GM08714 (cell line): ENCODE data around the gene PDE1C.
"Not testable (repeated sequence)": the region's sequence is repeated elsewhere in the genome, so short reads cannot be mapped to it uniquely, and the experiment has no call there.

Experiments used
- H3K4me3 ChIP-seq: fragments of 200-500 bp; sonication (Bioruptor generic); 2 replicates; pipeline ENCODE4 v1.5.1; 2014; ENCODE audit warnings: mild to moderate bottlenecking, low read length, inconsistent platforms
- ZNF274 ChIP-seq: IDR thresholded peaks from 2 replicates; pipeline ENCODE4 v1.6.1; 2012; ENCODE audit warnings: mild to moderate bottlenecking, low read depth, low read length

PDE1C gene

DNA sequence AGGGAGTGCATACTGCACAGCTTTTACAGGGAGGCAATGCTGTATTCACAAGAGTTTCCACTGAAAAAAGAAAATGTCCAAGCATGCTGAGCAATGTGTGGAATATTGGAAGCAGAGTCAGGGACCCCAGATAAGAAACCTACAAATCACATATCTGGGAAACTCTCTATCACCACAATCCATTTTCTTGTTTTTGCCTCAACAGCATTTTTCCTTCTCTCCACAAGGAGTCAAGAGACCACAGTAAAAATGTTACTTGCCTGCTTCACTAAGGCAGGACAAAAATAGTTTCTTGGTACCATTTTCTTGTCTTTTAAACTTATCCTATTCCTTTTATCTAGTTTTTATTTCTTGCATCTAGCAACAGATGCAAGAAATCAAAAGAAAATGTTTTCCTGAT lies 19.5 kb upstream of the PDE1C start:
- no peak overlapping the region for H3K4me3 ChIP-seq
- TF ChIP-seq ZNF274: no peak

DNA sequence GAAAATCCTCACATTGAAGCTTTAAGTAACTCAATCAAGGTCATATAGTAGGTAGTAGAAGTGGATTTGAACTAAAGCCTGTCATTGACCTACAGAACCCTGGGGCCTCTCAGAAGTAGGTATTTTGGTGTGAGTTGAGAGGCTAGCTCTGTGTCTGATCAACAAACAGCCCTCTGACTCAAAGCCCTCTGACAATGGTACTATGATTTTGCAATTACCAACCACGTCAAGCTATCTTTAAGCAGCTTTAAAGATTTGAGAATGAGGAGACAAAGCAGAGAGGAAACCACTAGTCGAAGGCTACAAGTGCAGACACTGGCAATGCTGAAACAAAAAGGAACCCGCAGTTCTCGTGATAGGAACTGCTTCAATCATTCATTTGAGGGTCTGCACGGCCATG lies 19.0 kb upstream of the PDE1C start:
- no peak for TF ChIP-seq ZNF274
- no peak overlapping the region for H3K4me3 ChIP-seq

DNA sequence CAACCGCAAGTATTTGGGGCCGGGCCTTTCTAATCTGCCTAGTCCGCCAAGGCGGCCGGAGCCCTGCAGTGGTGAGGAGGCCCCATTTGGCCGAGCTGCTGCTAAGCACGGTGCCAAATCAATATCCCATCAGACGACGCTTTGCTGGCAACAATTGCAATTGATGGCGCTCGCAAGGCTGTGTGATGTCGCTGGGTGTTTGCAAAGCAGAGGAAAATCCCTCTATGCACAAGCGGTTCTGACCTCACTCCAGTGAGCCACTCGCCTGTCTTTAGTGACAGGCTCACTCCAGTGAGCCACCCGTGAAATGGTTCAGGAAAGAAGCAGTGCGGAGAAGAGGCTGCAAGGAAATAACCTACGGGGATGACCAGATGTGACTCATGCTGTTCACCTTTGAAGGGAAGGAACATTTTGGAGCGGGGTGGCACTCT lies 18.3 kb upstream of the PDE1C start:
- H3K4me3 ChIP-seq: no peak overlapping the region
- TF ChIP-seq ZNF274: no peak

DNA sequence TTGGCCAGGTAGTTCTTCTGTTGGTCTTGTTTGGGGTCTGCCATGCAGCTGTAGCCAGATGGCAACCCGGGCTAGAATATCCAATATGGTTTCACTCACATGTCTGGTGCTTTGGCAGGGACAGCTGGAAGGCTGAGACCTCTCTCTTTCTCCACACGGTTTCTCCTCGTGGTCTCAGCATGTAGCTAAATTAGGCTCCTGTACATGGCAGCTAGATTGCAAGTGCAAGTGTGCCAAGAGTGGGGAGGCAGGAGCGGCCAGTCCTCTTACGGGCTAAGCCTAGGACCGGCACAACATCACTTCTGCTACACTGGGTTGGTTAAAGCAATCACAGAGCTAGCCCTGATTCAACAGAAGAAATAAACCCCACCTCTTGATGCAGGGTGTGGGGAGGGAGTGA lies 9.3 kb upstream of the PDE1C start:
- TF ChIP-seq ZNF274: no peak
- H3K4me3 ChIP-seq: no peak overlapping the region

DNA sequence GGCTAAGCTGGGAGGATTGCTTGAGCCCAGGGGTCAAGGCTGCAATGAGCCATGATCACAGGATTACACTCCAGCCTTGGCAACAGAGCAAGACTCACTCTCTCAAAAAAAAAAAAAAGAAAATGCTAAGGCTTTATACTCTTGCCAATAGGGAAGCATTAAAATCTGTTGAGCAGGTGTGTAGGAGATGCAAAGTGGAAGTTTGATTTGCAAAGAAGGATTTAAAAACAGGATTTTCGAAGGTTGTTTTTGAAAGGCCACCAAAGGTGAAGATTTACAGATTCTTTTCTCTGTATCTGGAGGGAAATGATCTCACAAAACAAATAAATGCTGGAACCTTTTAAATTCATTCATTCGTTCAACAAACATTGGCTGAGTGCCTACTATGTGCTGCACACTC lies 8.6 kb upstream of the PDE1C start:
- H3K4me3 ChIP-seq: no peak overlapping the region
- TF ChIP-seq ZNF274: no peak

DNA sequence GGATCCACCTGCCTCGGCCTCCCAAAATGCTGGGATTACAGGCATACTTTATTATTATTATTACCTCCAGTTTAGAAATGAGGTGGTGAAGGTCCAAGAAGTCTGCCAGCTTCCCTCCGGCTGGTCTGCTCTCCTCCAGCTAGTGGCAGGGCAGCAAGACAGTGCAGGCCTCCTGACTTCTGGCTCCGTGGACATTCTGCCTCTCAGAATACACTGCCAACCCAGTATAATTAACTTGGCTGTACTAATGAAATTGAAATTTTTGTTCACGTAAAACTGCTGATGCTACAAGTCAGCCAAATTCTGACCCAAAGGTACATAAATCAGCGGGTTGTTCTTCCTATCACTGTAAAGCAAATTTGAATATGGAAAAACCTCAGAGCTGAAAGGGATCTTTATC lies 7.6 kb upstream of the PDE1C start:
- no peak for TF ChIP-seq ZNF274
- H3K4me3 ChIP-seq: no peak overlapping the region

DNA sequence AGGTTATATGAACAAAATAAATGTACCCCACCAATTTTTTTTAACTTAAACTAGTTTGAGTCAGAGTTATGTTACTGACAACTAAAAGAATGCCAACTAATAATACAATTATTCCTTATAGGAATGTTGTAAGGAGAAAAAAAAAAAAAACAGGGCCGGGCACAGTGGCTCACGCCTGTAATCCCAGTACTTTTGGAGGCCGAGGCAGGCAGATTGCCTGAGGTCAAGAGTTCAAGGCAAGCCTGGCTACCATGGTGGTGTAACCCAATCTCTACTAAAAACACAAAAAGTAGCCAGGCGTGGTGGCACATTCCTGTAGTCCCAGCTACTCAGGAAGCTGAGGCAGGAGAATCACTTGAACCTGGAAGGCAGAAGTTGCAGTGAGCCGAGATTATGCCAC lies 6.6 kb upstream of the PDE1C start:
- not testable (repeated sequence) for H3K4me3 ChIP-seq

DNA sequence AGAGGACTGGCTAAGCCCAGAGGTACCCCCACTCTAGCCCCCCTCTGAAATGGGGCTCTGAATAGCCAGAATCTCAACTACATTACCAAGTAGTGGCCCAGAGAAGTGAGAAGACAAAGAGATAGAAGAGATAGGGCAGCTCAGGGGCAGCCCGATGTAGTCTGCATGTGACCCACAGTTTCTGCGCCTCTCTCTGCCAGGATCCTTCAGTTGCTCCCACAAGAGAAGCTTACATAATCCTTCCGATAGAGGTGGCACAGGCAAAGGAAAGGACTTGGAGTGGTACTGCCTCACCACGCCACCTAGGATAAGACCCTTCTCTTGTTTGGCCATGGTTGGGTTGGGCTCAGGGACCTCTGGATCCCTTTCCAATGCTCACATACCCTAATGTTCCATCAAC lies 5.4 kb upstream of the PDE1C start:
- no peak for TF ChIP-seq ZNF274

DNA sequence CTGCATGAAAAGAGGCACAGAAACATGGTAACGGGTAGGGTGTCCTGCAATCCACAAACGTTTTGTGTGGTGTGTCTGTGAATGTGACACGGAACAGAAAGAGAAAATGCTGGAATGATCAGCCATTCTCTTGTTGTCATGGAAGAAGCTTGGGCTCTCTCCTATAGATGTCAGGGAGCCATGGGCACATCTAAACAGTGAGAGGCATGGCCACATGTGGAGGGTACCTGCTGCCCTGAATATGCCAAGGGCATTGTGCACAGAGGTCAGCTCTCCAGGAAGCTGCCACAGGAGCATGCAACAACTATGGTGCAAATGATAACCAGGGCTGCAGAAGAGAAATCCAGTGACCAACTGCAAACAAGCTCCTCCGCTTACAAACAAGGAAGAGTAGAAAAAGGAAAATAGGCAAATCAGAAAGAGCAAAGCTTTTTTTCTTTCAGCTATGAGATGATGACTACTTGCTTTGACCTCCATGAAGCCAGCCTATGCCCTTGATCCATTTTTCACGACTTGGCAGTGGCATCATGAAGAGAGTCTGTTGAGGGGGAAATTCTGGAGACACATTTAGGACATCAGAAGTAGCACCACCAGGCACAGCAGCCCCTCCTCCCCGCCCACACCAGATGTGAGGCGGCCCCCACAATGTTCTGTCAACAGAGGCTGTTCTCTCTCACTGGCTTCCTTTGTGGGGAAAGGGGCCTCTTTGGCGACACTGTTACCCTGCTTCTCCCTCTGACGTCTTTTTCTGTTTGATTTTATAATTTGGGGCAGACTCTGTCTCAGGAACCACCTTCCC lies 4.8 kb upstream of the PDE1C start:
- no peak overlapping the region for H3K4me3 ChIP-seq
- no peak for TF ChIP-seq ZNF274

More for the DNA sequence above, 5.4 kb upstream of the PDE1C start:
- H3K4me3 ChIP-seq: no peak overlapping the region

DNA sequence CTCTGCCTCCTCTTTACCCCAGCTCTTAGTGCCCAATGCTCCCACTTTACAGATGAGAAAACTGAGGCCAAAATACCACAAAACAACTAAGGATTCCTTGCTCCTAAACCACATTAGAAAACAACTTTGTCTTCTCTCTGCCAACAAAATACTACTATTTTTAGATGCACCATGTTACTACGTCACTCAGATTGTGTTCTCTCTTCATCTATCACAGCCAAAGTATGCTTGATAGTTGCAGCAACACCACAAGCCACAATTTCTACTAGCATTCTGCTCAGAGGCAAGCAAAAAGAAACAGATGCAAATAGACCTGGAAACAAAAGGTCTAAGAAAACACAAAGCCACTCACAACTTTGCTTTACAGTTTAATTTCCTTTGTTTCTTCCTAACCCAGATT lies 3.3 kb upstream of the PDE1C start:
- no peak for TF ChIP-seq ZNF274
- no peak overlapping the region for H3K4me3 ChIP-seq

DNA sequence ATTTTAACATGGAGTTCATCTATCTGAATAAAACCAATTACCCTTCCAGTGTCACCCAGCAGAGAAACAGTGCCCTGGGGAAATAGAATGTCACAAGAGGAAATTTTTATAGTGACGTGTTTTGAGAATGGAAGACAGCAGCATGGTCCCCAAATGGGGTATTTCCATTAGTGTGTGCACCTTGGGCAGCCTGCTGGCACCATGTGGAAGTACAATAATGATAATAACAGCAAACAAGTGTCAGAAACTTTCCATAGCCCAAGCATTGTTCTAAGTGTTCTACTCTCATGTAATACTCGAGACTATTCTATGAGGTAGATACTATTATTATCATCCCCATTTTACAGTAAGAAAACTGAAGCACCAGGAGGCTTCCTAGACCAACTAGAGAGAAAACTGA lies 2.2 kb upstream of the PDE1C start:
- no peak for TF ChIP-seq ZNF274
- H3K4me3 ChIP-seq: no peak overlapping the region

DNA sequence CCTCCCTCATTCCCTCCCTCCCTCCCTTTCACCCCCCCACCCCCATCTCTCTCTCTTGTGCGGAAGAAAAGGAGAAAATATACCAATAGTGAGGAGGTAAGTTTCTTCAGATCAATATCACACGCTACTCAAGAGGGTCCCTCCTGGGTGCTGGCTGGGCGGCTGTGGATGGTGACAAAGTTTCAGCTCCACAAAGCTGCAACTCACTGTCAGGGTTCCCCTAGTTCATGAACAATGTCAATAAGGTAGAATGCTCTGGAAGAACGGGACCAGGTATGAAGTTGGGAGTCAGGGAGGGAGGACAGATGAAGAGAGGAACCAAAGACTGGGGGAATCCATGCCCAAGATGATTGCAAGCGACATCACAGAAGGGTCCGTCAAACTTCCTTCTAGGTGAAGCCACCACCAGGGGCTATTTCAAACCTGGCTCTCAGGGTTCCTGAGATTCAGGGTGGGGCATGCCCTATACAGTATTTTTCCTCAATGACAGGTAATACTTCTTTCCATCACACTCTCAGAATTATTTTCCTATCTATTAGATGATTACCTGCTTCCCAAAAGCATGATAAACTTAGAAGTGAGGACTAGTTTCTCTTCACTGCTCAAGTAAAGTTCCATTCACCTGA lies 1.4 kb upstream of the PDE1C start:
- no peak overlapping the region for H3K4me3 ChIP-seq
- TF ChIP-seq ZNF274: no peak

DNA sequence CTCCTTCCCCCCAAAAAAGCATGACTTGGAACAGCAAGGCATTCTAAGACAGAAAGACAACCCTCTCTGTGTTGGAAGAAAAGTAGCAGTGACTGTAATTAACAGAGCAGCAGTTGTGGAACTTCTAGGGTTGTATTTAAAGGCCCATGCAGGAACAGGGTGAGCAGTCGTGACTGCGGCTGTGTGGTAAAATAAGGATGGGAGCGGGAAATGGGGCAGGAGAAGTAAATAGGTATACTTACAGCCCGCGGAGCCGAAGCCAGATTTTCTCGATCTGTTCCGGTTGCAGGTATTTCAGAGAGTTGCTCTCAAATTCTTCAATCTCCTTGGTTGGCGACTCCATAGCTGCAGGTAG lies 179 bp downstream of the PDE1C start:
- no peak overlapping the region for H3K4me3 ChIP-seq
- TF ChIP-seq ZNF274: no peak

DNA sequence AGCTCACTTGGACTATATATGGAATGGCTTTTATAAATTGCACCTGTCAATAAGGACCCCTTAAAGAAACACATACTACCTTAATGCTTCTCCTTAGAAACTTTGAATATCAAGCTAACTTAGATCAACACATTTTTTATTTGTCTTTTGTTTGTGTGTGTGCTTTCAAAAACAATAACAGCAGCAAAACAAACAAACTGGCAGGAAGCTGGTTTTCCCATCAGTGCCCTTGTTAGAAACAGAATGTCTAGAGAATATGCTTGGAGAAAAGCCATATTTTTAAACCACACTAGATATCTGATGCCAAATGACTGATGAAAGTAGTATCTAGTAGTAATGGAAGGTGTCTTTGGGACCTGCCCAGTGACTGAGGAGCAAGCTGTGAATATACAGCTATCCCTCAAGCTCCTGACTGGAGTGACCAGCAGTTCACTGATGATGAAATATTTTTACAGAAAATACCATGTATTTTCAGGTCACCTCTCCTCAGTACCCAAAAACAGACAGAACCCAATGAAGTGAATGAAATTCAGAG lies 1.0 kb downstream of the PDE1C start:
- no peak overlapping the region for H3K4me3 ChIP-seq
- no peak for TF ChIP-seq ZNF274

DNA sequence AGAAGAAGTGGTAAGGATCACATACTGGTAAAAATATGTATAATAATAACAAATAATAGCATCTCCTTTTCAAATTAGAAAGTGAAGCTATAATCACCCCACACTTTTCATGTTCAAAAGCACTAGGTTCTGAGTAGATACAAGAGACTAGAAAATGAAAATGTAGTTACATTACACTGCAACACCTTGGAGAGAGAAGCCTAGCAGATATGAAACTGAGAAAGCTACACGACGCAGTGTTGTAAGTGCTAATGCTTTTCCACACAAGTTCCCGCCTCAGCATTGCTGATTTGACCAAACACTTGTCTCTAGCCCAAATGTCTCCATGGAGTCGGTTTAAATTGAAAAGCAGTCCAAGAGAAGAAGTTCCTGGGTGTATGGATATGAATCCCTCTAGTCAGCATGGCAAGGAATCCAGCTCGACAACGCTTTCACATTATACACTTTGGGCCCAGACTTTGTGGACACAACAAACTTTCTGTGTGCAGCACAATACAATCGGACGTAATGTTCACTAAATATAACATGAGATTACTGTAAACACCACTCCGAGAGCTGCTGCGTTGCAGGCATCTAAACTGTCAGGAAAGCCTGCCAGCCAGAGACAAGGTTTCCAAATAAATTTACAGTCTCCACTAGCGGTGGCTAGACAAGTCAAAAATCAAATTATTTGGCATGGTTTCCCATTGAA lies 1.7 kb downstream of the PDE1C start:
- H3K4me3 ChIP-seq: no peak overlapping the region
- no peak for TF ChIP-seq ZNF274

DNA sequence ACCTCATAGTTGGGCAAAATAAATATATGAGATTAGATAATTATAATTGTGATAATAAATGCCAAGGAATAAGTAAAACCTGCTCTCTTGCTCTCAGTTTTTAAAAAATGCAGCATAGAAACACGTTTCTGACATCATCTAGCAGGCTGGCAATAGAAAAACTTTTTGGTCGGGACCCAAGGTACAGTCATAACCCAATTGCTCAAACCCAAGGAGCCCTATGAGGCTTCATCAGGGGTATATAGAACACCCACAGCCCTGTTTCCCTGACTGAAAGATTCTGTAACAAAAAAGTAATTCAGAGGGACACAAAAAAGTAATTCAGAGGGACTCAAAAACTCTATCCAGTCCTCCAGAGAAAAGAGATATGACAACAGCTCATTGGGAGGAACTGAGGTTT lies 3.8 kb downstream of the PDE1C start:
- H3K4me3 ChIP-seq: no peak overlapping the region

More for the DNA sequence above, 3.8 kb downstream of the PDE1C start:
- TF ChIP-seq ZNF274: no peak
